Activated CD4-positive, alpha-beta memory T cell treated with anti-CD3 and anti-CD28 coated beads for 36 hours (primary cell): ENCODE measurements around the gene TIMP4. TPM values are rescaled to one million over a fixed set of nuclear protein-coding genes. Genes with fewer than 3 reads are reported as not detected.

ENCODE experiments used
- CTCF ChIA-PET: fragments of 350-600 bp; sonication (Branson Sonifier 250); formaldehyde crosslinking; loops from one replicate; lab custom pipeline; 2021; ENCODE audit warnings: antibody characterized with exemption, inconsistent platforms; lab: Charles Lee
- POLR2A ChIA-PET: fragments of 350-600 bp; sonication (Branson Sonifier 250); formaldehyde crosslinking; loops from one replicate; lab custom pipeline; 2021; ENCODE audit warnings: antibody characterized with exemption; lab: Charles Lee
- DNase-seq: peaks from one replicate; pipeline ENCODE4 v3.0.0-alpha.2; 2020
- H3K27ac Mint-ChIP-seq: one replicate; pipeline ENCODE4 v1.8.0; 2021; ENCODE audit warnings: mixed read lengths
- H3K27me3 Mint-ChIP-seq: one replicate; pipeline ENCODE4 v1.8.0; 2021; ENCODE audit warnings: mixed read lengths
- H3K36me3 Mint-ChIP-seq: one replicate; pipeline ENCODE4 v1.8.0; 2021; ENCODE audit warnings: mixed read lengths
- H3K4me1 Mint-ChIP-seq: one replicate; pipeline ENCODE4 v1.8.0; 2021; ENCODE audit warnings: low read depth, mixed read lengths
- H3K4me3 Mint-ChIP-seq: one replicate; pipeline ENCODE4 v1.8.0; 2021; ENCODE audit warnings: mild to moderate bottlenecking, mixed read lengths
- H3K9me3 Mint-ChIP-seq: one replicate; pipeline ENCODE4 v1.8.0; 2021; ENCODE audit warnings: mixed read lengths
- intact Hi-C: fragments of 100-400 bp; cut with micrococcal nuclease; formaldehyde crosslinking; loops from one replicate; pipeline ENCODE4 v1.15.1; 2023
- total RNA-seq, 2 experiments: library from RNA; stranded (reverse); gene quantifications; one replicate each; pipeline ENCODE4 v1.2.3, GENCODE V29; 2021

TIMP4 gene
- under 1 TPM; 0.36 to 0.50 TPM for total RNA-seq

DNA sequence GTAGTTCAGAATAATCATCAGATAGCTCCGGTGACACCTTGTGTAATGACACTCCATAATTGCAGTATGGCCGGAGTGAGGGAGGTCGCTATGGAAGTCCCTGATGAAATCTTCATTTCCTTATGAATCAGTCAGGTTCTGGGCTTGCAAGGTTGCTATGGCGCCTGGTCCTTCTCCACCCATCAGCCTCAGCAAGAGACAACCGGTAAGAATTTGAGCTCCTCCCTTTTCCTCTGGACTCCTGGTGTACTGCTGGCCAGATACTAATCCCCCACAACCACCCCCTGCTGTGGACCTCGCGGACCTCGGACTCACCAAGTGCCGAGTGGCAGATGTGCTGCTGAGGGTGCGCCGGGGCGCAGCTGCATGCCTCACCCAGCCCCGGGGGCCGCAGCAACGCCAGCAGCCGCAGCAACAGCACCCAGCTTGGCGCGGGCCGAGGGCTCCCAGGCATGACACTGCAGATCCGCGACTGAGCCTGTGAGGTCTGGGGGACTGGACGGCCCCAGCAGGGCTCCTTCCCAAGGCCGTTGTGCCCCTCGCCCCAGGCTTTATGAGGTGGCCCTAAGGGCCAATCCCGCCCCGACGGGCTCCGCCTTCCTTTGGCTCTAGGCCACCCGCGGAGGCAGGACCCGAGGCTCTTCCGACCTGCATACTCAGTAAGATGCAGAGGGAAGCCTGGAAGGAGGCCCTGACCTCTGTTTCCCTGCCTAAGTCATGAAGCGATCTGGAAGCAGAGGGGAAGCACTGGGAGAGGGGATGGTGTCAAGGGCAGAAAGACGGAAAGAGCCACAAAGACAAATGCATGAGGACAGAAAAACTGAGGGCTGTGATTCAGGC is at the start of gene TIMP4:
TIMP4 (minus strand) TSS at position 526 of the 840 bp plus-strand sequence; CDS start at position 454, 72 bp downstream.
- no peak for DNase-seq
- H3K27ac Mint-ChIP-seq: no peak within 1 kb of the TSS
- peaks cover 10% of the 10 kb centered on the region for H3K27me3 Mint-ChIP-seq
- no peak within 1 kb of the TSS for H3K4me3 Mint-ChIP-seq
- H3K4me1 Mint-ChIP-seq: no peaks in the 10 kb centered on the region
- intact Hi-C loops: no loop called here
- ChIA-PET POLR2A (no interaction called here), CTCF (interaction anchor here (1.3 kb wide), 1 partner anchor 321 kb away, joined by 3 read pairs; no protein-coding TSS in a partner anchor)
- H3K9me3 Mint-ChIP-seq: no peaks in the 10 kb centered on the region
- no peaks in the 10 kb centered on the region for H3K36me3 Mint-ChIP-seq

DNA sequence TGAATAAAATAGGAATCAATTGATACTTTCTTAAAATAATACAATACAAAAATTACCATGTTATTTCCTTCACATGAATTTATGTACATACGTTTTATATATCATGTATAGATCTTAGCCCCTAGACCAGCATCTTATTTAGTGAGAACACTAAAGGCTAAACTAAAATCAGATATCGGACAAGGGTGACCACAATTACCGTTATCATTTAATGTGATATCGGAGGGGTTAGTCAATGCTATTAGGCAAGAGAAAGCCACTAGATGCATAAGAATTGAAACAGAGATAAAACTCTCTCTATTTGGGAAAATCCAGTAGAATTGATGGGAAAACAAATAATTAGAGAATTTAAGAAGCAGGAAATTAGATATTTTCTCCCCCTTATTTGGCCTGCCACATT is 46.5 kb upstream of the TIMP4 start:
- CTCF ChIA-PET: no interaction called here
- Mint-ChIP-seq H3K4me3 (no peak overlapping the region), H3K9me3 (peaks cover 2% of the 10 kb centered on the region), H3K36me3 (no peaks in the 10 kb centered on the region), H3K27ac (no peak overlapping the region), H3K4me1 (no peaks in the 10 kb centered on the region), H3K27me3 (peaks cover 3% of the 10 kb centered on the region)
- POLR2A ChIA-PET: no interaction called here
- no peak for DNase-seq
- intact Hi-C loops: no loop called here

DNA sequence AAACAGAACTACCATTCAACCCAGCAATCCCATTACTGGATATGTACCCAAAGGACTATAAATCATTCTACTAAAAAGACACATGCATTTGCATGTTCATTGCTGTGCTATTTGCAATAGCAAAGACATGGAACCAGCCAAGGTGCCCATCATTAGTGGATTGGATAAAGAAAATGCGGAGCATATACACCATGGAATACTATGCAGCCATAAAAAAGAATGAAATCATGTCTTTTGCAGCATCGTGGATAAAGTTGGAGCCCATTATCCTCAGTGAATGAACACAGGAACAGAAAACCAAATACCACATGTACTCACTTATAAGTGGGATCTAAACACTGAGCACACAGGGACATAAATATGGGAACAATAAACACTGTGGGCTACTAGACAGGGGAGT is 43.1 kb upstream of the TIMP4 start:
- intact Hi-C loops: no loop called here
- POLR2A ChIA-PET: no interaction called here
- Mint-ChIP-seq H3K4me1 (peaks cover 10% of the 10 kb centered on the region), H3K27me3 (peaks cover 4% of the 10 kb centered on the region), H3K27ac (no peak overlapping the region), H3K4me3 (no peak overlapping the region), H3K36me3 (no peaks in the 10 kb centered on the region), H3K9me3 (no peaks in the 10 kb centered on the region)
- CTCF ChIA-PET: no interaction called here
- no peak for DNase-seq

DNA sequence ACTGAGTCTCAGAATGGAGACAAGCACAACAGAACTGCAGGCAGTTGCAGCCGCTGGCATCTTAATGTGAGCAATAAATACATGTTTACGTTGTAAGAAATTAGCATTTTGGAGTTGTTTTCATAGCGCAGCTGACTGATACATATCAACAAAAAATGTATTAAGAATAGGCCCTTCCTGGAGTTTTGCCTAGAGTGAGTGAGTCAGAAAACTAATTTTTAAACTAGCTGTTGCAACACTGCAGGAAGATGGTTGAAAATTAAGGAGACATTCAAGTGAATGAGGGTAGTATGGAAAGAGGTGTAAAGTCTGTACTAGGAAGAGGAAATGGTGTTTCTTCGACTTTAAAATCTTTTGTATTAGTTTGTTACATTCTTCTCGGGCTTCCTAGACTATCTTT is 39.6 kb upstream of the TIMP4 start:
- H3K27me3 Mint-ChIP-seq: peaks cover 6% of the 10 kb centered on the region
- intact Hi-C loops: loop anchor here (5.0 kb wide), 1 partner anchor 571 kb away; no protein-coding TSS in a partner anchor
- ChIA-PET POLR2A (no interaction called here), CTCF (interaction anchor here (6.1 kb wide), 1 partner anchor 20 kb away, joined by 67 read pairs; no protein-coding TSS in a partner anchor)
- H3K9me3 Mint-ChIP-seq: no peaks in the 10 kb centered on the region
- no peak overlapping the region for H3K27ac Mint-ChIP-seq
- H3K36me3 Mint-ChIP-seq: no peaks in the 10 kb centered on the region
- peaks cover 36% of the 10 kb centered on the region for H3K4me1 Mint-ChIP-seq
- no peak overlapping the region for H3K4me3 Mint-ChIP-seq
- no peak for DNase-seq

- H3K4me1 Mint-ChIP-seq: peaks cover 45% of the 10 kb centered on the region
- H3K4me3 Mint-ChIP-seq: no peak overlapping the region
- ChIA-PET CTCF (interaction anchor here (1.1 to 6.1 kb wide), 4 partner anchors 10 to 282 kb away, joined by 4 to 67 read pairs (median 9); no protein-coding TSS in a partner anchor), POLR2A (interaction anchor here (1.1 kb wide), 1 partner anchor 10 kb away, joined by 14 read pairs; no protein-coding TSS in a partner anchor)
- peaks cover 6% of the 10 kb centered on the region for H3K27me3 Mint-ChIP-seq
- no peaks in the 10 kb centered on the region for H3K36me3 Mint-ChIP-seq
- no peak overlapping the region for H3K27ac Mint-ChIP-seq
- H3K9me3 Mint-ChIP-seq: no peaks in the 10 kb centered on the region
- no peak for DNase-seq
- intact Hi-C loops: loop anchor here (1.0 to 5.0 kb wide), 2 partner anchors 10 to 570 kb away; no protein-coding TSS in a partner anchor
These were observed 38.8 kb upstream of the TIMP4 start for GRCh38 chr3:12197475-12197874.

DNA sequence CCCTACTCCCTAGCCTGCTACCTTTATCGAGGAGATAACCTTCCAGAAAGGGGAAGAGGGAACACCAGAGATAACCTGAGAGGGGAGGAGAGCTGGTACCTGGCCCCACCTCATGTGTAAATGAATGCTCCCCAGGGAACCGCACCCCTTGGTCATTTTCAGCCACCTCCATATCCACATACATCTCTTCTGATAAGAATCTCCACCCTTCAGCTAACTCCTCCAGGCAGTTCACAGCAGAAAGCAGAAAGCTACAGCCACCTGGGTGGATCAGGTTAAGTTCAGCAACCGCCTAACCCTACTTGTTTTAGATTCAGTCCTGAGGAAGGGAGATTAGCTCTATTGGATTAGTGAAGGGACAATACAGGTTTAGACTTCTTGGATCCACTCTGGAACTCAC is 38.0 kb upstream of the TIMP4 start:
- DNase-seq: no peak
- Mint-ChIP-seq H3K4me3 (no peak overlapping the region), H3K4me1 (peaks cover 50% of the 10 kb centered on the region), H3K9me3 (no peaks in the 10 kb centered on the region), H3K27ac (no peak overlapping the region), H3K27me3 (peaks cover 6% of the 10 kb centered on the region), H3K36me3 (no peaks in the 10 kb centered on the region)
- ChIA-PET CTCF (interaction anchor here (1.1 to 6.1 kb wide), 4 partner anchors 9 to 283 kb away, joined by 4 to 67 read pairs (median 9); no protein-coding TSS in a partner anchor), POLR2A (no interaction called here)
- intact Hi-C loops: loop anchor here (1.0 to 5.0 kb wide), 2 partner anchors 9 to 569 kb away; no protein-coding TSS in a partner anchor

DNA sequence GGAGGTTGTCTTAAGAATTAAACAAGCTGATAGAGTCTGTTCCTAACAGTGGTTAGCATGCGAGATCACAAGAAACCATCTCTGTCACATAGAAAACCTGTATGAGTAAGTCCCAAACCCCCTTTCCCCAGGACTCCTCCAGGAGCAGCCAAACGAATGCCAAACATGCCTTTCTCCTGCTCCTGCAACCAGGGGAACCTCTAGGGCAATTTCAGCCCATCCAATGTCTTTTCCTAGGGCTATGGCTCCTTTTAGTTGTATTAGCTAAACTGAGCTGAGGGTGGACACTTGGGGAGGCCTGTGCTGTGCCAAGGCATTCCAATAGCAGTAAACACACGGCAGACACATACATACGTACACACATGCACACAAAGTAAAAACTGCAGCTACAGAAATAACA is 36.5 kb upstream of the TIMP4 start:
- Mint-ChIP-seq H3K4me3 (no peak overlapping the region), H3K36me3 (no peaks in the 10 kb centered on the region), H3K9me3 (no peaks in the 10 kb centered on the region), H3K27ac (peak overlapping the region; percentile 84), H3K27me3 (peaks cover 6% of the 10 kb centered on the region), H3K4me1 (peaks cover 50% of the 10 kb centered on the region)
- DNase-seq: no peak
- POLR2A ChIA-PET: interaction anchor here (1.0 to 2.7 kb wide), 3 partner anchors 16 to 276 kb away, joined by 3 to 17 read pairs (median 4); no protein-coding TSS in a partner anchor
- CTCF ChIA-PET: interaction anchor here (0.6 to 6.1 kb wide), 10 partner anchors 9 to 289 kb away, joined by 3 to 67 read pairs (median 6); partner anchors contain the start of gene TSEN2
- intact Hi-C loops: loop anchor here (2.0 to 5.0 kb wide), 6 partner anchors 38 to 568 kb away; partner anchors contain the start of gene VGLL4

GRCh38 chr3:12194669-12195161 is 36.0 kb upstream of the TIMP4 start:
- CTCF ChIA-PET: interaction anchor here (0.8 to 6.1 kb wide), 11 partner anchors 9 to 290 kb away, joined by 3 to 67 read pairs (median 5); partner anchors contain the start of gene TSEN2
- no peaks in the 10 kb centered on the region for H3K36me3 Mint-ChIP-seq
- H3K9me3 Mint-ChIP-seq: no peaks in the 10 kb centered on the region
- H3K27me3 Mint-ChIP-seq: peaks cover 8% of the 10 kb centered on the region
- H3K4me1 Mint-ChIP-seq: peaks cover 50% of the 10 kb centered on the region
- no peak overlapping the region for H3K4me3 Mint-ChIP-seq
- intact Hi-C loops: loop anchor here (1.0 to 5.0 kb wide), 8 partner anchors 15 to 567 kb away; partner anchors contain the start of gene VGLL4
- POLR2A ChIA-PET: interaction anchor here (0.6 to 2.7 kb wide), 4 partner anchors 15 to 912 kb away, joined by 3 to 17 read pairs (median 4); no protein-coding TSS in a partner anchor
- peak; percentile 74 for DNase-seq
- H3K27ac Mint-ChIP-seq: peak overlapping the region; percentile 84

GRCh38 chr3:12194209-12194608 is 35.5 kb upstream of the TIMP4 start:
- intact Hi-C loops: loop anchor here (1.0 to 5.0 kb wide), 7 partner anchors 15 to 551 kb away; partner anchors contain the start of gene VGLL4
- POLR2A ChIA-PET: interaction anchor here (0.6 to 2.7 kb wide), 3 partner anchors 15 to 912 kb away, joined by 3 to 17 read pairs (median 3); no protein-coding TSS in a partner anchor
- H3K36me3 Mint-ChIP-seq: no peaks in the 10 kb centered on the region
- CTCF ChIA-PET: interaction anchor here (0.8 to 6.1 kb wide), 9 partner anchors 9 to 290 kb away, joined by 3 to 67 read pairs (median 7); partner anchors contain the start of gene TSEN2
- peak overlapping the region; percentile 16 for H3K4me3 Mint-ChIP-seq
- DNase-seq: no peak
- H3K27me3 Mint-ChIP-seq: peaks cover 8% of the 10 kb centered on the region
- H3K9me3 Mint-ChIP-seq: no peaks in the 10 kb centered on the region
- peaks cover 50% of the 10 kb centered on the region for H3K4me1 Mint-ChIP-seq
- peak overlapping the region; percentile 84 for H3K27ac Mint-ChIP-seq

- H3K36me3 Mint-ChIP-seq: no peaks in the 10 kb centered on the region
- no peaks in the 10 kb centered on the region for H3K9me3 Mint-ChIP-seq
- CTCF ChIA-PET: interaction anchor here (1.4 to 6.1 kb wide), 4 partner anchors 15 to 286 kb away, joined by 5 to 67 read pairs (median 15); no protein-coding TSS in a partner anchor
- peak; percentile 66 for DNase-seq
- no peak overlapping the region for H3K4me3 Mint-ChIP-seq
- peaks cover 7% of the 10 kb centered on the region for H3K27me3 Mint-ChIP-seq
- POLR2A ChIA-PET: interaction anchor here (2.7 kb wide), 1 partner anchor 14 kb away, joined by 17 read pairs; no protein-coding TSS in a partner anchor
- H3K27ac Mint-ChIP-seq: peak overlapping the region; percentile 84
- peaks cover 54% of the 10 kb centered on the region for H3K4me1 Mint-ChIP-seq
- intact Hi-C loops: loop anchor here (1.0 to 5.0 kb wide), 9 partner anchors 14 to 551 kb away; partner anchors contain the start of gene VGLL4
These were observed 34.9 kb upstream of the TIMP4 start for GRCh38 chr3:12193485-12194165.
